Kidney glomerular epithelial cell (primary cell): ENCODE results near the gene CDK14.
"Not testable (repeated sequence)": the region's sequence is repeated elsewhere in the genome, so short reads cannot be mapped to it uniquely, and the experiment has no call there.

Experiments used
- DNase-seq: peaks from one replicate; lab custom pipeline; 2025; lab: John Stamatoyannopoulos, UW

Gene CDK14

DNA sequence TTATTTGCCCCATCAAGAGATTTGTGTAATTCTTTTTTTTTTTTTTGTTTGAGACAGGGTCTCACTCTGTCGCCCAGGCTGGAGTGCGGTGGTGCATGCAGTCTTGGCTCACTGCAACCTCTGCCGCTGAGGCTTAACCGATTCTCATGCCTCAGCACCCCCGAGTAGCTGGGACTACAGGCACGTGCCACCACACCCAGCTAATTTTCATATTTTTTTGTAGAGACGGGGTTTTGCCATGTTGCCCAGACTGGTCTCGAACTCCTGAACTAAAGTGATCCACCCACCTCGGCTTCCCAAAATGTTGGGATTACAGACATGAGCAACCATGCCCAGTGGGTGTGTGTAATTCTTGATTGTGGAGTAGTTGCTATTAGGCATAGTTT lies 161.4 kb downstream of the CDK14 start:
- not testable (repeated sequence) for DNase-seq

DNA sequence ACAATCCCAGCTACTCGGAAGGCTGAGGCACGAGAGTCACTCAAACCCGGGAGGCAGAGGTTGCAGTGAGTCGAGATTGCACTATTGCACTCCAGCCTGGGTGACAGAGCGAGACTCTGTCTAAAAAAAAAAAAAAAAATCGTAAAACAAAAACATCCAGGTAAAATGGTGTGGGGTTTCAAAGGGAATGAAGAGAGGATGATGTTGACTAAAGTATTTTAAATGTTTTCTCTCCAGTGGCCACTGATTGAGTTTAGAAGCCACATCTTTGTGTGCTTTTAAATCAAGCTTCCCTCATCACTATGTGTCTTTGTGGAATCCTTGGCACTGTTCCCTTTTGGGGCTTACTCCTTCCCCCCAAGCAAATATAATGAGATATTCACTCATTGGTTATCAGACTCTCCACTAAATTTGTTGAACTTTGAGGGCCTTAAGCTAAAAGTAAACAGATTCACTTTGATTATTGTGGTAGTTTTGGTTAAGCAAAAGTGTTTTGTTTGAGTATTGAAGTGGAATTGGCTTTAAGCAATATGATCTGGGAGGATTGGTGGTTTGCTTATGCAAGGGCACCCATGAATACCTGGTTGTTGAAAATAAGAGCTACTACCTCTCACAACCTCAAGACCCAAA lies 162.9 kb downstream of the CDK14 start:
- DNase-seq, result no peak

DNA sequence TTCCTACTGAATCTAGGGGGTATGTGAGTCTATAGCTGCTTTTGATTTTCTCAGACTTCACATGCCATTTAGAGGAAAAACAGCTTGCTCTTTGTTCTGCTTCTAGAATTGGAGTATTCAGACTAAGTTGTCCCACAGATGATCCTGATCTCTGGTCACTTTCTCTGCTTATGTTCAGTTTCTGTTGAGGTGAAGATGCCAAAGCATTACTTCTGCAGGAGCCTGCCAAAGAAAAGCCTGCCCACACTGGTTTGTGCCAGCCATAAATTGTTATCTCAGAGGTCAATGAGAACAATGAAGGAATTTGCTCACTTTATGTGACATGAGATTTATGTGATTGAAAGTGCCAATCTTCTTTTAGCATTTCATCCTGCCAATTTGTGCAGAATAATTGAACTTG lies 163.6 kb downstream of the CDK14 start:
- DNase-seq, result no peak

DNA sequence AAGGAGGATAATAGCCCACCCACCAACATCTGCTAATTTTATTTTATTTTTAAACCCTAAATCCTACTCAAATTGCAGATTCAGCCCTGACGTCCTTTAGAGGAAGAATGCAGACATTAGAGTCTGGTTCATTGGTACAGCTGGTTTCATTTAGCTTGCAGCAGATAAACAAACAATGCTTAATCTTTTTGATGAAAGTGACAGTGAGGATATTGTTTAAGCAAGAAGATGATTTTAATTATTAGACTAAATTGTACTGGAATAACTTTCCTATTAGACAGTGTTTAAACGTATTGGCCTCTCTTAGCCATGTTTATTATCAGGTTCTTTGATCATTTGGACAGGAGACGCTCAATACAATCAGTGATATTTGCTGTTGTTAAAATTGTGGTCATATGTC lies 164.8 kb downstream of the CDK14 start:
- DNase-seq, result no peak

DNA sequence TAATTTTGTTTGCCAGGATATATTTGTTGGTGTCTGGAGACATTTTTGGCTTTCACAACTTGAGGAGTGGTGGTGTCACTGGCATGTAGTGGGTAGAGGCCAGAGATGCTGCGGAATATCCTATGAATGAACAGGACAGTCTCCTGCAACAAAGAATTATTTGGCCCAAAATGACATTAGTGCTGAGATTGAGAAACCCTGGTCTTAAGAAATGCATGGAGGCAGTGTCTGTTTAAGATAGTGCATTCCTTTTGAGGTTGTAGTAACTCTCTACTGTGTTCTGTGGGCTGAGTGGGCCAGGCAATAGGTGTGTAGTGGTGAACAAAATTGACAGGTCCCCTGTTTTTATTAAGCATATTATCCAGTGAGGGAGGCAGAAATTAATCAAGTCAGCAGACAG lies 165.5 kb downstream of the CDK14 start:
- DNase-seq, result no peak

DNA sequence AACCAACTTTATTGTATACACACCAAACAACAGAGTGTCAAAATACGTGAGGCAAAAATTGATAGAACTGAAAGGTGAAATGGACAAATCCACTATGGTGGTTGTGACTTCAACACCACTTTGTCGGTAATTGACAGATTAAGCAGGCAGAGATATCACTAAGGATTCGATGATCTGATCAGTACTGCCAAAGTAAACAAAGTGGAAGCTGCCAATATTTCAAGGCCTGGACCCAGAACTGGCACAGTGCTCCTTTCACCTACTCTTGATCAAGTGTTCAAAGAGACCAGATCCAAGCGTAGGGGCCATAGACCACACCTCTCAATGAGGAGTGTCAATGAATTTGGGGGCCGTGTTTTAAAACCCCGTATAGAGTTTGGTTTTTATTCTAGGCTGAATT lies 167.0 kb downstream of the CDK14 start:
- DNase-seq, result no peak

DNA sequence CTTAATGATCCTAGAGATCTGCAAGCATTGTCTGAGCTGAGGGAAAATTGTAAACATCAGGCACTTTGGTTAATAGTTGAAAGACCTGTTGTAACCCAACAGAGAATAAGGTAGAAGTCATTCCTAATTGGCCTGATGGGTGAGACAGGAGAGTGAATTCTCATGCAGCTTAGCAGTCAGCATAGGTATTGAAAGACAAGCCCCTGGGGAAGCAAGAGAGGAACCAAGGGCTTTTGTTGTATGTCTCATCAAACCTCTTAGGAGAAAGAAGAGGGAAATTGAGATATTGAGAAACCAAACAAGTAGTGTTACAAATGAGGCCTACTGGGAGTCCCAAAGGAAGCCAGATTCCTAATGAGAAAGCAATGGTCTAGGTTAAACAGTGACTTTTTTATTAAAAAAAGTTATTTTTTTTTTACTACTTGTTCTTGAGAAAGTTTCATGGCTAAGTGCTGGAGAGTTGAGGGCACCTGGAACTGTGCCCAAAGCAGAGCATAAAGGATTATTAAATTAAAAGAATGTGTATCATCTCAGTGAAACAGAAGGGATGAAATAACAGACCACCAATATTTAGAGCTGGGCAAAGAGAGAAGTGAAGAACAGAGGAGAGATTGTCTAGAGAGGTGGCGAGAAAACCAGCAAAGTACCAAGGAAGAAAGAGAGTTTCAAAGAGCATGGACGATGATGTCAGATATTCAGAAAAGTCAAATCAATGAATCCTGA lies 168.9 kb downstream of the CDK14 start:
- no peak for DNase-seq

DNA sequence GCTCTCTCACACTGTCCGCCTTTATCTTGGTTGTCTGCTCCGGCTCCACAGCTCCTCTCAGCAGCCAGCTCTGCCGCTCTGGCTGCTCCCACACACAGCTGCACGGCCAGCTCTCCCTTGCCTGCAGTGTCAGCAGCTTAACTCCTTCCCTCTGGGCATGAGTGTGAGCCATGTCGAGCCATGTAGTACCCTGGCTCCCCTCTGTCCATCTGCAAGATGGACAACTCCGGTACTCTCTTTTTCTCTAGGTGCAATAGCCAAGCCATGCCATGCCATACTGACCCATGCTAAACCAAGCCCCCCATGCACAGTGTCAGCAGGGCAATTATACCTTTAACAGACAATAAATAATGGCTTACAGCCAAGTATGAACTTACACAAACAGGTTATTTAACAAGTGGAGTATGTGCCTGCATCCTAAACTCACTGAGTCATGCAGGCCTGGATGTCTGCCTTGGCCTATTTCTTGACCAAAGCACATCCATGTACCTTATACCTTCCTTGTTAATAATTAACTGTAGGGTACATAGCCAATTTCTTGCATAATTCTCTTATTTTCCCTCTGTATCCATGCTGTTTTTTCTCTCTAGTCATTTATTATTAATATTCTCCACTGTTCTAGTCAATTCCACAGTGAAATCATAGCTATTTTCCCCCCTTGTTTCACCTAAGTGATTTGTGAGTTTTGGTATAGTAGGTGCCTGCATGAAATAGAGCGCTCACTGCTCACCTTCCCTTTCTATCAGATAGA lies 170.9 kb downstream of the CDK14 start:
- DNase-seq, result peak; percentile 93

DNA sequence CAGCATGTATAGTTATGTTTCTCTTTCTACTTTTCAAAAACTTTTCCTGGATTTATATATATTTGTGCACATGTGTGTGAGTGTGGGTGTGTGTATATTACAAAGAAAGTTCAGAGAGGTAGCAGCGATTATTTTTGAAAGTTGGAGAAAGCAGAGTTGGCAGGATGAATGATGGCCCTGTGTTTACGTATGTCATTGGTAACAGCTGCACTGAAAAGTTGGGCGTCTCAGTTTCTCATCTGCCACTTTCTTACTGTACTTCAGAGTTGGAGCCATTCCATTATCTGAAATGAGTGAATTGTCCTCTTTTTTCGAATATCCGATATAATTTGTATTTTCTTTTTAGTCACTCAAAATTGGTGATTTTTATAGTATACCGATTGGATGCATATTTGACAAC lies 172.2 kb downstream of the CDK14 start:
- DNase-seq, result no peak

DNA sequence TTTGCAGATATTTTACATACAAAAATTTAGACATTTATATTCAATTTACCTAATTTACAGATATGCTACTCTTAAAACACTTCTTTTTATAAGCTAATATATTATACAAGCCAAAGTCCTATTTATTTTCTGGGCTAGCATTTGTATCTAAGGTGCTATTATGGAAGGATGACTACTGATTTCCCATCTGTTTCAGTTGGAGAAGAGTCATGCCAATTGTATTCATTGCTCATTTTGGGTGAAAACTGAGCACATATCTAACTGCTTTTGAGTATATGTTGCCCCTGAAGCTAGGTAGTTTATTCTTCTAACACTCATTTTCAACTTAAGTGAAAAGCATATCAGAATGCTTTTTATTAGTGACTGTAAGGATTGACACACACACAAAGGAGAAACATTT lies 172.9 kb downstream of the CDK14 start:
- DNase-seq, result no peak

DNA sequence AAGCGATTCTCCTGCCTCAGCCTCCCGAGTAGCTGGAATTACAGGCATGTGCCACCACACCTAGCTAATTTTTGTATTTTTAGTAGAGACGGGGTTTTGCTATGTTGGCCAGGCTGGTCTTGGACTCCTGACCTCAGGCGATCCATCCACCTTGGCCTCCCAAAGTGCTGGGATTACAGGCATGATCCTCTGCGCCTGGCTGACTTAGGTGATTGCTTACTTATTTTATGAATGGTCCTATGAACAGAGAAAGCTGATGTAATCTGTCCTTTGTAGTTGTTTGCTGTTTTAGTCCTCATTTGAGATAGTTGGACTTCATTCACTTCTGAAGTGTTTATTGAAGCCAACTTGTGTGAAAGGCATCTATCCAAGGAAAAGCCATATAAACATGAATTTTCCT lies 173.4 kb downstream of the CDK14 start:
- DNase-seq, result not testable (repeated sequence)

DNA sequence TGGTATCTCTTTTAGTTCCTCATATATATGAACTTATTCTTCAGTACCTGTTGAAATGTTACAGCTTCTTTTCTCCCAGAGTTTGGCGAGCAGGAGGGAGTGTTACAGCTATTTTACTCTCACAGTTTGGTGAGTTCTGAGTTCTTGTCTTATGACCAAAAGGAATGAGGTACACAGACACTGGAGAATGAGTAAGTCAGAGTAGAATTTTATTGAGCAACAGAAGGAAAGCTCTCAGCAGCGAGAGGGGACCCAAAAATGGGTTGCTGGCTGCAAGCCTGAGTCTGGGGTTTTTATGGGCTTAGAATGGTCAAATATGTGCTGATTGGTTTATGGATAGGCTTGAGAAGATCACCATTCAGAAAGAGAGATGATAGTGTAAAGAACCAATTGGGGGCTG lies 175.2 kb downstream of the CDK14 start:
- DNase-seq, result no peak

DNA sequence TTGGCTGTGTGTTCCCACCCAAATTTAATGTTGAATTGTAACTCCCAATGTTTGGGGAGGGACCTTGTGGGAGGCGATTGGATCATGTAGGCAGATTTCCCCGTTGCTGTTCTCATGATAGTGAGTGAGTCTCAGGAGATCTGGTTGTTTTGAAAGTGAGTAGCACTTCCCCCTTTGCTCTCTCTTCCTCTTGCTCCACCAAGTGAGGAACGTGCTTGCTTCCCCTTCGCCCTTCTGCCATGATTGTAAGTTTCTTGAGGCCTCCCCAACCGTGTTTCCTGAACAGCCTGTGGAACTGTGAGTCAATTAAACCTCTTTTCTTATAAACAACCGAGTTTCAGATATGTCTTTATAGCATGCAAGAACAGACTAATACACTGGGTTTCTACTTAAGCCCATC lies 176.3 kb downstream of the CDK14 start:
- no peak for DNase-seq

DNA sequence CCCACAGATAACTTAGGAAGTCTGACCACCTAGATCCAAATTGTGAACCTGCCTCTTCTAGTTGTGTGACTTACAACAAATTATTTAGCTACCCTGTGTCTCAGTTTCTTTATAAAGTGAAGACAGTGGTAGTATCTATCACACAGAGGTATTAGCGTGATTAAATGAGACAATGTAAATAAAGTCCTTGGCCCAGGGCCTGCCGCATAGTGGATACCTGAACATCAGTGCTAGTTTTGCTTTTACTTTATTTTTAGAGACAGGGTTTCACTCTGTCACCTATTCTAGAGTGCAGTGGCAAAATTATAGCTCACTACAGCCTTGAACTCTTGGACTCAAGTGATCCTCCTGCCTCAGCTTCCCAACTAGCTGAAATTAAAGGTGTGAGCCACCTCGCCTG lies 177.1 kb downstream of the CDK14 start:
- no peak for DNase-seq

DNA sequence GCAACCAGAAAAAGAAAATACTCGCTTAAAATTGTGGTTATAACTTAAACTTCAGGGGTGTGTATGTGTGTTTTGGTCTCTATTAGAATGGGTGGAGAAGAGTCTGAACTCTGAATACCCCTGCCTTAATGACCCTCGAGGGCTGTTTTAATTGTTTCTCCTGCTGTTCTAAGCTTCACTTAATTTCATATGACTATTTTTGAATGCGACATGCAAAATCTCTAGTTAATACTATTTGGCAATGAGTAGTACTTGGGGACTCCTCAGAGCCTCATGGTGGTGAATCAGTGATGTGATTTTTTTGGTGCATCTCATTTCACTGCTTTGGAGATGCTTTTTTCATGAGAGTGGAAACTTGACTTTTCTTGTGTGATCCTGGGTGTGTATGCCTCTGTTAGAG lies 178.6 kb downstream of the CDK14 start:
- DNase-seq, result no peak

DNA sequence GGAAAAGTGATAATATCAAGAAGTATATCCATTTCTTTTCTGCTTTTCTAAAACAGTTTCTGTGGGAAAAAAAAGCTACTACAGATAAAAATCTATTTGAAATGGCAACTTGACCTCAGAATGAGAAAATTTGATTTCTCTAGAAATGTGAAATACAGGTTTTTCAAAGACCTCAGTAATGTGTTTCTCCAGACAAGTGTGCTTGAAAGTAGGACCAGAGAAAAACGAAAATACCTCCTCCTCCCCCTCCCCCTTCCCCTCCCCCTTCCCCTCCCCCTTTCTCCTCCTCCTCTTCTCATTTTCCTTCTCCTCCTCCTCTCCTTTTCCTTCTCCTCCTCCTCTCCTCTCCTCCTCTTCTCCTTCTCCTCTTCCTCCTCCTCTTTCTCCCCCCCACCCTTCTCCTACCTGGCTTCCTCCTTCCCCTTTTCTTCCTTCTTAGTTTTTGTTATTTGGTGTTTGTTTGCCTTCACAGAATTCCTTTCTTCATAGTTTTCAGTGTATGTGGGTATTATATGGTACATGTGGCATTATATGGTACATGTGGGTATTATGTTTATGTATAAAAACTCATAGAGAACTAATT lies 179.4 kb downstream of the CDK14 start:
- DNase-seq, result no peak

DNA sequence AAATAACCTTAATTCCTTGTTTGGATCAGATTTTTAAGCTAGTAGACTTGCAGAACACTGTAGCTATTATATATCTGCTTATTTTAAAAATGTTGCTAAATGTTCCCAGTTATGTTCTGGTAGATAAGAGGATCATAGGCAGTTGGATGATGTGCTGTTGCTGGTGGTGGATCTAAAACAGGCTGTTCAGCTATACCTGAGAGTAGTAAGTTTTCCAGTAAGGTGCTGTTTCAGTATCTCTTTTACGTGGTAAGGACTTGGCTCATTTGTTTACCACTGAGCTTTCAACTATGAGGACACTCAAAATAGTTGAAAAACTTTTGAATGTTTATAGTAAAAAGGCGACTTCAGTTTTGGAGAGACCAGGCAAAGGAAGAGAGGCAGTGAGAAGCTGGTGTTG lies 180.9 kb downstream of the CDK14 start:
- DNase-seq, result no peak

DNA sequence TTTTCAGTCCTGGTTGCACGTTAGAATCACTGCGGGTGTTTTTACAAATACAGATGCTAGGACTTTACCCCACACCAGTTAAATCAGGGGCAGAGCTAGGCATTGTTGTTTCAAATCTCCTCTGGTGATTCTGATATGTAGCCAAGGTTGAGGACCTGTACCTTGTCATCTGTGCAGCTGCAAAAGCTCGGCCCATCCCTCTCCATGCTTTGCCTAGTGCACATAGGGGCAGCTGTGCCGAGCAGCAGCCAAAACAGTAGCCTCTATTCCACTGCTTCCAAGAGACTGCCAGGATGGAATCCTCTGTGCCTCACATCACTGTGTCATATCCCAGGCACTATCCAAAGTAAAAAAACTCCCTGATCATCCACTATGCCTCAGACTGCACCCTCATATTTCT lies 181.3 kb downstream of the CDK14 start:
- no peak for DNase-seq

DNA sequence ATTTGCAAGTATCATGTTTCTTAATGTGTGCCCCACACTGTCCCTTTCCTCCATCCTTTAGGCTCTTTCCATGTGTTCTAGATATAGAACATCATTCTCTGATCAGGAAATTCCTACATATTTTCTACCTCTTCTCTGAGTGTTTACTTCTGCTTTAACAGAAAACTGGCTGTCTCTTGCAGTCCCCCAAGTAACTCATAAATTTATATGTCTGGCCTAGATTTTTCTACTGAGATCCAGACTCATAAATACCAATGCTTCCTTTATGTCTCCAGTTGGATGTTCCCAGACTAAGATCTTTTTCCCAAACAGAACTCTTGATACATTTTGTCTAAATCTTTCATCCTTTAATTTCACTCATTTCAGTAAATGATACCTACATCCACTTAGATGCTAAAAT lies 181.8 kb downstream of the CDK14 start:
- DNase-seq, result no peak

DNA sequence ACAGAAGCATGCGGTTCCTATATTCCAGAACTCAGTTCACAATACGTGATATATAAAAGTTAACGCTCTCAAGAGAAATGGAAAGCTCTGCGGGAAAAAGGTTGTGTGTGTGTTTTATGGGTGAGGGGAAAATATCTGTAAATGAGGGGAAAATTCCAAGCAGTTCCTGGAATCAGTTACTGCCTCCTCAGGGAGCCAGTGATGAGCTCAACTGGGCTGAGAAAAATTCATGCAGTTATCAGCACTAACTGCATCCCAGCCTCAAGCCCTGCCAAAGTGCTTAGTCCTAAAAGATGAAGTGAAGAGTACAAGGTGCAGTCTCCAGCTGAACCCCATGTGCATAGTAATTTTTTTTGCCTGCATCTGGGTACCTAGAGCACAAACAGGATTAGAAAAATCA lies 191.9 kb downstream of the CDK14 start:
- DNase-seq, result no peak

DNA sequence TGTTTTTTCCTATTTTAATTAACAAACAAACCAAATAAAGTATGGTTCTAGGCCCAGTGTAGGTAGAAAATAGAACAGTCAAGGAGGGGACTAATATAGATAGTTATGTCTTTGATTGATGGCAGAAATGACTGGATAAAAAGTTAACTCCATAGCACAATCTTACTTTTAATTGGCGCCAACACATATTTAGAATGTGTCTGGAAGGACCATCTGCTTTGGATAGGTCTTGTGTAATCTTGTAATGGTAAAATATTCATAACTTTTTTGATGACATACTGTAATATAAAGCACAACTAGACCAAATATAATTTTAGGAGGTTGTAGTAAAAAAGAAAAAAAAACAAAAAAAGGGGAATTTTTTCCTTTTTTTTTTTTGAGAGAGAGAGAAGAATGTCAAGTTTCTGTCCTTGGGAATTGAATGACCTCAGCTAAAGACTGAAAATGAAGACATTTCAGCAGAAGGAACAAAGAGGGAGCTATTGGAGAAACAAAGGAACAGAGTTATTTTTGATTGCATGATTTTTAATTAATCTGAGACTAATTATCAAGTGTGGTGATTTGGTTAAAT lies 193.7 kb downstream of the CDK14 start:
- DNase-seq, result no peak

DNA sequence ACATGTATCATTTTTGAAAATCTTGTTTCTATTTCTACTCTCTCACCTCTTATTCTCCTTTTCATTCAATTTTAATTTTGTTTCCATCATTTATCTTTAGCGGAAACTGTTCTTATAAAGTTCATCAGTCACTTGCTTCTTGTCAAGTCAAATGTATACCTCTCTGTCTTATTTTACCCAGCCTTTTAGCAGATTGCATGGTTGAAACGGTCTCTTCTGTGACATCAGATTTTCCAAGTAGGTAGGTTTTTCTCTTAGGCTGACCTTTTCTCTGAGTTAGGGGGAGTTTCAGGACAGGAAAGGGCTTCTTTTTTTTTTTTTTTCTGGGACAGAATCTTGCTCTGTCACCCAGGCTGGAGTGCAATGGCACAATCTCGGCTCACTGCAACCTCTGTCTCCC lies 195.5 kb downstream of the CDK14 start:
- DNase-seq, result no peak

DNA sequence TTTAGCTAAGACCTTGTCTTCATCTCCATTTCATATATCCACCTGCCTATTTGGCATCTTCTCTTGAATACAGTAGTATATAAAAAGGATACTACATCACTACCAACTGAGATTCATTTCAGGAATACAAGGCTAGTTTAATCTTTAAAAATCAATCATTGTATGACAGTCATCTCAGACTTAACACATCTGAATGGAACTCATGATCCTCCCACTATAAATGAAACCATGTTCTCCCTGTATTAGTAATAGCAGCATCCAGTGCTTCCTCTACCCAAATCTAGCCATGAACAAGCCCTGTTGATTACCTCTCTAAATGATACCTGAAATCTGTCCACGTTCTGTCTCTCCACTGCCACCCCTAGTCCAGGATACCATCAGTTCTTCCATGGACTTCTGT lies 196.2 kb downstream of the CDK14 start:
- DNase-seq, result no peak
